GM11168 (cell line): Measurements from ENCODE around the gene RGPD5.
"Not testable (repeated sequence)": the region's sequence is repeated elsewhere in the genome, so short reads cannot be mapped to it uniquely, and the experiment has no call there.

Source experiments
- in situ Hi-C: fragments of 300-500 bp; cut with MboI; formaldehyde crosslinking; loops from one replicate; pipeline ENCODE4 v1.12.0; 2022; ENCODE audit warnings: low sequenced_read_pairs; ENCODE audit not compliant: unreplicated experiment

Gene RGPD5

GRCh38 chr2:109794074-109794737, at the start of gene RGPD5:
Gene RGPD5, plus strand, starts transcription at chr2:109794305. Its CDS starts 161 bp downstream, at chr2:109794466.
- in situ Hi-C loops = loop anchor here (25.0 kb wide), 1 partner anchor 1107 kb away; no protein-coding TSS in a partner anchor

- in situ Hi-C loops = not testable (repeated sequence)
Observed at GRCh38 chr2:109751572-109751971, 42.5 kb upstream of the RGPD5 start.

- in situ Hi-C loops = not testable (repeated sequence)
Observed at GRCh38 chr2:109757163-109757824, 36.8 kb upstream of the RGPD5 start.

- in situ Hi-C loops = not testable (repeated sequence)
Observed at GRCh38 chr2:109760265-109761042, 33.7 kb upstream of the RGPD5 start.

GRCh38 chr2:109761043-109761454, 33.1 kb upstream of the RGPD5 start:
- in situ Hi-C loops = not testable (repeated sequence)

GRCh38 chr2:109761976-109762375, 32.1 kb upstream of the RGPD5 start:
- in situ Hi-C loops = not testable (repeated sequence)

- in situ Hi-C loops = not testable (repeated sequence)
Observed at GRCh38 chr2:109766074-109766473, 28.0 kb upstream of the RGPD5 start.

GRCh38 chr2:109766886-109767578, 27.1 kb upstream of the RGPD5 start:
- in situ Hi-C loops = not testable (repeated sequence)

GRCh38 chr2:109768934-109769333, 25.2 kb upstream of the RGPD5 start:
- in situ Hi-C loops = not testable (repeated sequence)

- in situ Hi-C loops = loop anchor here (25.0 kb wide), 1 partner anchor 1092 kb away; no protein-coding TSS in a partner anchor
Observed at GRCh38 chr2:109779118-109779517, 15.0 kb upstream of the RGPD5 start.

GRCh38 chr2:109781147-109781816, 12.8 kb upstream of the RGPD5 start:
- in situ Hi-C loops = loop anchor here (25.0 kb wide), 1 partner anchor 1094 kb away; no protein-coding TSS in a partner anchor

- in situ Hi-C loops = loop anchor here (25.0 kb wide), 1 partner anchor 1095 kb away; no protein-coding TSS in a partner anchor
Observed at GRCh38 chr2:109782446-109782993, 11.6 kb upstream of the RGPD5 start.

- in situ Hi-C loops = loop anchor here (25.0 kb wide), 1 partner anchor 1104 kb away; no protein-coding TSS in a partner anchor
Observed at GRCh38 chr2:109791530-109792279, 2.4 kb upstream of the RGPD5 start.

GRCh38 chr2:109792659-109793058, 1.4 kb upstream of the RGPD5 start:
- in situ Hi-C loops = loop anchor here (25.0 kb wide), 1 partner anchor 1105 kb away; no protein-coding TSS in a partner anchor

- in situ Hi-C loops = not testable (repeated sequence)
Observed at GRCh38 chr2:109871129-109871751, 77.1 kb downstream of the RGPD5 start.

GRCh38 chr2:109876625-109877024, 82.5 kb downstream of the RGPD5 start:
- in situ Hi-C loops = not testable (repeated sequence)

- in situ Hi-C loops = not testable (repeated sequence)
Observed at GRCh38 chr2:109882112-109882511, 88.0 kb downstream of the RGPD5 start.

- in situ Hi-C loops = not testable (repeated sequence)
Observed at GRCh38 chr2:109888414-109888813, 94.3 kb downstream of the RGPD5 start.
